ENCODE measurements around the gene ATP8B1.

DNA sequence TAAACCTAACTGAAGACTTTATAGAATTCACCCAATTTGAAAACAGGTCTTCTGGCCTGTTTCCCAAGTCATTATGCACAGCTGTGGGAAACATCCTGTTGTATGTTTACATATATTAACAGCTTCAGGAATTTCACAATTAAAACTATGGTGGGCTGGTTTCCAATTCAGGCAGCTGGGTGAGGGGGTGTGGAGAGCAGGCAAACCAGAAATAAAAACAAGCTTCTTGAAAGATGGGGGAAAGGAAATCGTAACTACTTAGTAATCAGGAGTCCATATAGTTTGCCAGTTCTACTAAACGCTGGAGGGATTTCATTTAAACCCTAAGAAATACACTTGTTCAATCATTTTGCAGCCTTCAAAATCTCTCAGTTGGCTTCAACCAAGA is 22.8 kb downstream of the ATP8B1 start:
- TF ChIP-seq, protein P1, sequence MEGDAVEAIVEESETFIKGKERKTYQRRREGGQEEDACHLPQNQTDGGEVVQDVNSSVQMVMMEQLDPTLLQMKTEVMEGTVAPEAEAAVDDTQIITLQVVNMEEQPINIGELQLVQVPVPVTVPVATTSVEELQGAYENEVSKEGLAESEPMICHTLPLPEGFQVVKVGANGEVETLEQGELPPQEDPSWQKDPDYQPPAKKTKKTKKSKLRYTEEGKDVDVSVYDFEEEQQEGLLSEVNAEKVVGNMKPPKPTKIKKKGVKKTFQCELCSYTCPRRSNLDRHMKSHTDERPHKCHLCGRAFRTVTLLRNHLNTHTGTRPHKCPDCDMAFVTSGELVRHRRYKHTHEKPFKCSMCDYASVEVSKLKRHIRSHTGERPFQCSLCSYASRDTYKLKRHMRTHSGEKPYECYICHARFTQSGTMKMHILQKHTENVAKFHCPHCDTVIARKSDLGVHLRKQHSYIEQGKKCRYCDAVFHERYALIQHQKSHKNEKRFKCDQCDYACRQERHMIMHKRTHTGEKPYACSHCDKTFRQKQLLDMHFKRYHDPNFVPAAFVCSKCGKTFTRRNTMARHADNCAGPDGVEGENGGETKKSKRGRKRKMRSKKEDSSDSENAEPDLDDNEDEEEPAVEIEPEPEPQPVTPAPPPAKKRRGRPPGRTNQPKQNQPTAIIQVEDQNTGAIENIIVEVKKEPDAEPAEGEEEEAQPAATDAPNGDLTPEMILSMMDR (IDR thresholded peaks at IDR 0.05), result no peak
- TF ChIP-seq EZH2phosphoT487 (IDR thresholded peaks at IDR 0.05), result no peak
- TF ChIP-seq EZH2 (IDR thresholded peaks at IDR 0.05), result no peak
